GM23338 (cell line): ENCODE data around the gene TENM3. TPM values are rescaled to one million over a fixed set of nuclear protein-coding genes. Genes with fewer than 3 reads are reported as not detected.

Experiments used
- ATAC-seq: fragments of 200-7000 bp; cut with Tn5 transposase; 3 replicates; pipeline ENCODE4 v1.9.1; 2020
- DNase-seq: peaks from one replicate; pipeline ENCODE4 v3.0.0-alpha.2; 2015; ENCODE audit warnings: low spot score
- H2AFZ ChIP-seq: fragments of 200-600 bp; sonication (generic); 2 replicates; pipeline ENCODE4 v1.8.0; 2016; ENCODE audit warnings: antibody characterized with exemption, mild to moderate bottlenecking, moderate library complexity
- H3F3A ChIP-seq: fragments of 200-600 bp; sonication (generic); replicated peaks from 2 replicates; pipeline ENCODE4 v1.8.0; 2017; ENCODE audit warnings: antibody characterized with exemption, mixed run types, low read depth
- H3K27ac ChIP-seq: fragments of 200-600 bp; sonication (generic); 2 replicates; pipeline ENCODE4 v1.6.1; 2016; ENCODE audit warnings: low read depth
- H3K27me3 ChIP-seq: fragments of 200-600 bp; sonication (generic); 2 replicates; pipeline ENCODE4 v1.8.0; 2016; ENCODE audit warnings: mild to moderate bottlenecking, mixed run types, moderate library complexity; ENCODE audit not compliant: insufficient read depth
- H3K36me3 ChIP-seq: fragments of 200-600 bp; sonication (generic); 2 replicates; pipeline ENCODE4 v1.8.0; 2016; ENCODE audit warnings: mild to moderate bottlenecking; ENCODE audit not compliant: insufficient read depth
- H3K4me1 ChIP-seq: fragments of 200-600 bp; sonication (generic); 2 replicates; pipeline ENCODE4 v1.8.0; 2016; ENCODE audit warnings: mild to moderate bottlenecking, moderate library complexity; ENCODE audit not compliant: insufficient read depth
- H3K4me2 ChIP-seq: fragments of 200-600 bp; sonication (generic); 2 replicates; pipeline ENCODE4 v1.7.1; 2017; ENCODE audit warnings: mixed run types
- H3K4me3 ChIP-seq: fragments of 200-600 bp; sonication (generic); 2 replicates; pipeline ENCODE4 v1.6.1; 2016; ENCODE audit warnings: mixed run types
- H3K79me2 ChIP-seq: fragments of 200-600 bp; sonication (generic); replicated peaks from 2 replicates; pipeline ENCODE4 v1.8.0; 2017; ENCODE audit warnings: mild to moderate bottlenecking; ENCODE audit not compliant: insufficient read depth
- H3K9me2 ChIP-seq: fragments of 200-600 bp; sonication (generic); 2 replicates; pipeline ENCODE4 v1.8.0; 2017; ENCODE audit not compliant: insufficient read depth
- H4K20me1 ChIP-seq: fragments of 200-600 bp; sonication (generic); replicated peaks from 2 replicates; pipeline ENCODE4 v1.8.0; 2017; ENCODE audit warnings: mild to moderate bottlenecking; ENCODE audit not compliant: insufficient read depth
- H3K27ac Mint-ChIP-seq: 2 replicates; pipeline ENCODE4 v1.8.0; 2020; ENCODE audit warnings: inconsistent platforms, mild to moderate bottlenecking, moderate library complexity, mixed read lengths
- H3K27me3 Mint-ChIP-seq: 3 replicates; pipeline ENCODE4 v1.8.0; 2022; ENCODE audit warnings: low read depth, mild to moderate bottlenecking, moderate library complexity, mixed read lengths, inconsistent platforms; ENCODE audit not compliant: insufficient read depth, poor library complexity
- H3K36me3 Mint-ChIP-seq: 3 replicates; pipeline ENCODE4 v1.8.0; 2021; ENCODE audit warnings: low read depth, mild to moderate bottlenecking, inconsistent platforms, moderate library complexity, mixed read lengths
- H3K4me1 Mint-ChIP-seq: 3 replicates; pipeline ENCODE4 v1.8.0; 2020; ENCODE audit warnings: mild to moderate bottlenecking, inconsistent platforms, mixed read lengths
- H3K4me3 Mint-ChIP-seq: 3 replicates; pipeline ENCODE4 v1.8.0; 2021; ENCODE audit warnings: moderate library complexity, mild to moderate bottlenecking, inconsistent platforms, mixed read lengths
- H3K9me3 Mint-ChIP-seq: 3 replicates; pipeline ENCODE4 v1.8.0; 2020; ENCODE audit warnings: moderate library complexity, mild to moderate bottlenecking, inconsistent platforms, mixed read lengths
- EZH2 ChIP-seq: fragments of 200-600 bp; sonication (generic); IDR thresholded peaks from one replicate; pipeline ENCODE4 v1.8.0; 2017; ENCODE audit warnings: antibody characterized with exemption, mild to moderate bottlenecking, low read depth; ENCODE audit not compliant: unreplicated experiment
- EZH2phosphoT487 ChIP-seq: fragments of 200-600 bp; sonication (generic); IDR thresholded peaks from one replicate; pipeline ENCODE4 v1.8.1; 2018; ENCODE audit warnings: antibody characterized with exemption; ENCODE audit not compliant: unreplicated experiment
- JUNB ChIP-seq: IDR thresholded peaks from one replicate; pipeline ENCODE4 v1.6.1; 2016; ENCODE audit warnings: antibody characterized with exemption; ENCODE audit not compliant: unreplicated experiment
- NANOG ChIP-seq: IDR thresholded peaks from 2 replicates; pipeline ENCODE4 v1.6.1; 2016; ENCODE audit warnings: antibody characterized with exemption, borderline replicate concordance
- STAT1 ChIP-seq: IDR thresholded peaks from one replicate; pipeline ENCODE4 v1.6.1; 2016; ENCODE audit warnings: antibody characterized with exemption; ENCODE audit not compliant: unreplicated experiment
- ZNF114 ChIP-seq: fragments of 250-450 bp; sonication (Bioruptor Pico); IDR thresholded peaks from 2 replicates; pipeline ENCODE4 v1.5.0; 2020; ENCODE audit warnings: mild to moderate bottlenecking, moderate library complexity
- polyA plus RNA-seq: library from polyadenylated mRNA; unstranded; fragments of >200 nt; fragmentation: Nextera tagmentation; extraction: Ambion mirVana; gene quantifications from 2 replicates; pipeline ENCODE4 v1.2.1, GENCODE V29; 2016
- total RNA-seq: library from RNA; depleted of rRNA; stranded (reverse); fragments of >200 nt; shearing (Covaris generic); gene quantifications from 2 replicates; pipeline ENCODE4 v1.2.3, GENCODE V29; 2014
- TF ChIP-seq, protein P1 (sequence below): IDR thresholded peaks from one replicate; pipeline ENCODE4 v1.6.1; 2018; ENCODE audit warnings: antibody characterized with exemption; ENCODE audit not compliant: unreplicated experiment

TENM3 gene
- total and polyA plus RNA-seq, 2 experiments from 2014 or later, result 22.2 to 128 TPM

DNA sequence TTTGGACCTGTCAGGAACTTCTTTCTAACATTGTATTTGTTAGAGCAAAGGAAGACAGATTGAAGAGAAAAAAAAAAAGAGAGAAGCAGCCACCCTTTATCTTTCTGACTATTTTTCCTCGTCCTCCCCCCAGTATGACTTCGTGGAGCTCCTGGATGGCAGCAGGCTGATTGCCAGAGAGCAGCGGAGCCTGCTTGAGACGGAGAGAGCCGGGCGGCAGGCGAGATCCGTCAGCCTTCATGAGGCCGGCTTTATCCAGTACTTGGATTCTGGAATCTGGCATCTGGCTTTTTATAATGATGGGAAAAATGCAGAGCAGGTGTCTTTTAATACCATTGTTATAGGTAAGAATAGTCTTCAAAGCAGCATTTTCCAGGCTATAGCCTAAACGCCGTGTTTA, 436.3 kb downstream of the TENM3 start (continued):
- TF ChIP-seq, protein P1, sequence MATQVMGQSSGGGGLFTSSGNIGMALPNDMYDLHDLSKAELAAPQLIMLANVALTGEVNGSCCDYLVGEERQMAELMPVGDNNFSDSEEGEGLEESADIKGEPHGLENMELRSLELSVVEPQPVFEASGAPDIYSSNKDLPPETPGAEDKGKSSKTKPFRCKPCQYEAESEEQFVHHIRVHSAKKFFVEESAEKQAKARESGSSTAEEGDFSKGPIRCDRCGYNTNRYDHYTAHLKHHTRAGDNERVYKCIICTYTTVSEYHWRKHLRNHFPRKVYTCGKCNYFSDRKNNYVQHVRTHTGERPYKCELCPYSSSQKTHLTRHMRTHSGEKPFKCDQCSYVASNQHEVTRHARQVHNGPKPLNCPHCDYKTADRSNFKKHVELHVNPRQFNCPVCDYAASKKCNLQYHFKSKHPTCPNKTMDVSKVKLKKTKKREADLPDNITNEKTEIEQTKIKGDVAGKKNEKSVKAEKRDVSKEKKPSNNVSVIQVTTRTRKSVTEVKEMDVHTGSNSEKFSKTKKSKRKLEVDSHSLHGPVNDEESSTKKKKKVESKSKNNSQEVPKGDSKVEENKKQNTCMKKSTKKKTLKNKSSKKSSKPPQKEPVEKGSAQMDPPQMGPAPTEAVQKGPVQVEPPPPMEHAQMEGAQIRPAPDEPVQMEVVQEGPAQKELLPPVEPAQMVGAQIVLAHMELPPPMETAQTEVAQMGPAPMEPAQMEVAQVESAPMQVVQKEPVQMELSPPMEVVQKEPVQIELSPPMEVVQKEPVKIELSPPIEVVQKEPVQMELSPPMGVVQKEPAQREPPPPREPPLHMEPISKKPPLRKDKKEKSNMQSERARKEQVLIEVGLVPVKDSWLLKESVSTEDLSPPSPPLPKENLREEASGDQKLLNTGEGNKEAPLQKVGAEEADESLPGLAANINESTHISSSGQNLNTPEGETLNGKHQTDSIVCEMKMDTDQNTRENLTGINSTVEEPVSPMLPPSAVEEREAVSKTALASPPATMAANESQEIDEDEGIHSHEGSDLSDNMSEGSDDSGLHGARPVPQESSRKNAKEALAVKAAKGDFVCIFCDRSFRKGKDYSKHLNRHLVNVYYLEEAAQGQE, result no peak

DNA sequence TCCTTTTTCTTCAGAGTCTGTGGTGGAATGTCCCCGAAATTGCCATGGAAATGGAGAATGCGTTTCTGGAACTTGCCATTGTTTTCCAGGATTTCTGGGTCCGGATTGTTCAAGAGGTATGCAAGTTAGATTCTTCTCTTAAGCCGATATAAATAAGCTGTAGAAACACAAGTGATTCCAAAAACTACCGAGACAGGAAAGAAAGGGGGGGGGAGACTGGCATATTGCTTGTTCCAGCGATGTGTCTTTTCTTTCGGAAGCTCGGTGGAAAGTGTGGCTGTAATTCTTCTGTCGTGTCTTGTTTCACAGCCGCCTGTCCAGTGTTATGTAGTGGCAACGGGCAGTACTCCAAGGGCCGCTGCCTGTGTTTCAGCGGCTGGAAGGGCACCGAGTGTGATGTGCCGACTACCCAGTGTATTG, 437.0 kb downstream of the TENM3 start:
- H3K79me2 ChIP-seq, result no peaks in the 10 kb centered on the region
- 0 out of 2 replicates have a peak, but pooled peaks cover 3% of the 10 kb centered on the region for H4K20me1 ChIP-seq
- H3K4me2 ChIP-seq, result no peak overlapping the region
- Mint-ChIP-seq H3K9me3 (no peaks in the 10 kb centered on the region), H3K36me3 (no peaks in the 10 kb centered on the region; the same call in 2 of the 3 replicates), H3K4me1 (no peaks in the 10 kb centered on the region; the same call in 2 of the 3 replicates), H3K27me3 (peaks cover 2% of the 10 kb centered on the region), H3K27ac (no peak overlapping the region; the same call in 1 of the 2 replicates), H3K4me3 (no peak overlapping the region)
- ATAC-seq (no peak), DNase-seq (no peak)
- H3K27ac ChIP-seq, result peak overlapping the region; percentile 57; the same call in 1 of the 2 replicates
- no peaks in the 10 kb centered on the region for H3K9me2 ChIP-seq
- H2AFZ ChIP-seq, result no peak overlapping the region
- H3F3A ChIP-seq, result no peaks in the 10 kb centered on the region
- TF ChIP-seq EZH2phosphoT487 (no peak), EZH2 (no peak), NANOG (no peak), STAT1 (no peak)
- TF ChIP-seq, protein P1, result no peak
- no peaks in the 10 kb centered on the region; the same call in 1 of the 2 replicates for H3K36me3 ChIP-seq
- no peaks in the 10 kb centered on the region for H3K27me3 ChIP-seq
- no peaks in the 10 kb centered on the region for H3K4me1 ChIP-seq
- no peak overlapping the region for H3K4me3 ChIP-seq

DNA sequence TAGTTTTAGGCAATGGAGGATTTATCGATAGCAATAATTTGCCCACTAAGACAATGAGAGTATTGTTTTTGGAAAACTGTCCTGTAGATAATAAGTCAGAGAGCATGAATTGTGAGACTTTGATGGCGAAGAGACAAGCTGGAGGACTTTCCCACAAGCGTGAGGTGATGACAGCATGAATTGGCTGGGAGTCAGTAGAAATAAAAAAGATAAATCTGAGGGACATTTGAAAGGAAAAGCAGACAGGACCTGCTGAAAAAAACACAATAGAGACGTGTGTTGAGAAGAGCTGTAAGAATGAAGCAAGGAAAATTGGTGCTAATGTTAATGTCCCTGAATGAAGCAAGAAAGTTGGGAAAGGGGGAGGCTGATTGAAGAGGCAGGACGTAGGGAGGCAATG, 440.5 kb downstream of the TENM3 start:
- Mint-ChIP-seq H3K9me3 (no peaks in the 10 kb centered on the region), H3K4me1 (peaks cover 6% of the 10 kb centered on the region), H3K4me3 (no peak overlapping the region), H3K36me3 (no peaks in the 10 kb centered on the region; the same call in 2 of the 3 replicates), H3K27ac (peak overlapping the region; percentile 8; the same call in 1 of the 2 replicates), H3K27me3 (peaks cover 2% of the 10 kb centered on the region)
- no peaks in the 10 kb centered on the region for H3K9me2 ChIP-seq
- no peaks in the 10 kb centered on the region for H3K79me2 ChIP-seq
- H3K27me3 ChIP-seq, result no peaks in the 10 kb centered on the region
- no peaks in the 10 kb centered on the region; the same call in 1 of the 2 replicates for H3K36me3 ChIP-seq
- 0 out of 2 replicates have a peak, but pooled peaks cover 3% of the 10 kb centered on the region for H4K20me1 ChIP-seq
- H3K4me2 ChIP-seq, result no peak overlapping the region
- TF ChIP-seq JUNB (no peak), ZNF114 (no peak)
- H3K27ac ChIP-seq, result no peak overlapping the region
- no peak overlapping the region for H3K4me3 ChIP-seq
- DNase-seq (no peak), ATAC-seq (no peak)
- no peak overlapping the region for H2AFZ ChIP-seq
- no peaks in the 10 kb centered on the region for H3F3A ChIP-seq
- no peaks in the 10 kb centered on the region for H3K4me1 ChIP-seq
